Right lobe of liver (tissue), 4 donors: ENCODE measurements around the gene ARHGAP27.

Experiments
- POLR2A ChIP-seq: fragments of 450-650 bp; IDR thresholded peaks from one replicate; pipeline ENCODE4 v1.6.1; 2017; ENCODE audit warnings: antibody characterized with exemption, mild to moderate bottlenecking
- TF ChIP-seq, protein P1 (sequence below), 4 donors: fragments of 200-600 bp in 3 of 4; fragments of 450-650 bp in 1 of 4; IDR thresholded peaks; one replicate each; pipeline versions ENCODE4 v1.5.1 to v1.8.0; 2016 to 2022; ENCODE audit warnings: antibody characterized with exemption in 4 of 4, mild to moderate bottlenecking in 2 of 4
- donor health status: DM: no; HTN: no; CAD: no.
- donor health status: DM: no; HTN: no; CAD: no.
- donor health status: DM: no; HTN: yes; CAD: no.

GRCh38 chr17:45403906-45404490, 28.7 kb downstream of the ARHGAP27 start:
- TF ChIP-seq, protein P1, sequence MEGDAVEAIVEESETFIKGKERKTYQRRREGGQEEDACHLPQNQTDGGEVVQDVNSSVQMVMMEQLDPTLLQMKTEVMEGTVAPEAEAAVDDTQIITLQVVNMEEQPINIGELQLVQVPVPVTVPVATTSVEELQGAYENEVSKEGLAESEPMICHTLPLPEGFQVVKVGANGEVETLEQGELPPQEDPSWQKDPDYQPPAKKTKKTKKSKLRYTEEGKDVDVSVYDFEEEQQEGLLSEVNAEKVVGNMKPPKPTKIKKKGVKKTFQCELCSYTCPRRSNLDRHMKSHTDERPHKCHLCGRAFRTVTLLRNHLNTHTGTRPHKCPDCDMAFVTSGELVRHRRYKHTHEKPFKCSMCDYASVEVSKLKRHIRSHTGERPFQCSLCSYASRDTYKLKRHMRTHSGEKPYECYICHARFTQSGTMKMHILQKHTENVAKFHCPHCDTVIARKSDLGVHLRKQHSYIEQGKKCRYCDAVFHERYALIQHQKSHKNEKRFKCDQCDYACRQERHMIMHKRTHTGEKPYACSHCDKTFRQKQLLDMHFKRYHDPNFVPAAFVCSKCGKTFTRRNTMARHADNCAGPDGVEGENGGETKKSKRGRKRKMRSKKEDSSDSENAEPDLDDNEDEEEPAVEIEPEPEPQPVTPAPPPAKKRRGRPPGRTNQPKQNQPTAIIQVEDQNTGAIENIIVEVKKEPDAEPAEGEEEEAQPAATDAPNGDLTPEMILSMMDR (IDR thresholded peaks at IDR 0.05), result no peak
- TF ChIP-seq POLR2A, result no peak
